BLaER1 treated with 17β-estradiol and CSF1 and Interleukin-3, amounts not matched to agents 10 nM and 100 nM (cell line): ENCODE measurements around the gene KIZ.
"Not testable (repeated sequence)": the region's sequence is repeated elsewhere in the genome, so short reads cannot be mapped to it uniquely, and the experiment has no call there.

ENCODE experiments used
- H3K27ac ChIP-seq, 11 experiments: shearing (Covaris generic); formaldehyde crosslinking; 2 replicates each; pipeline ENCODE4 v1.8.1; 2022
- H3K27me3 ChIP-seq, 11 experiments: shearing (Covaris generic); formaldehyde crosslinking; 2 replicates each; pipeline ENCODE4 v1.8.1; 2022
- H3K36me3 ChIP-seq, 11 experiments: shearing (Covaris generic); formaldehyde crosslinking; 2 replicates each; pipeline ENCODE4 v1.8.1; 2022
- H3K4me1 ChIP-seq, 10 experiments: shearing (Covaris generic); formaldehyde crosslinking; 2 replicates each; pipeline ENCODE4 v1.8.1; 2022
- H3K4me2 ChIP-seq, 11 experiments: shearing (Covaris generic); formaldehyde crosslinking; 2 replicates each; pipeline ENCODE4 v1.8.1; 2022
- H3K4me3 ChIP-seq, 10 experiments: shearing (Covaris generic); formaldehyde crosslinking; 2 replicates each; pipeline ENCODE4 v1.8.1; 2022
- H3K9ac ChIP-seq, 11 experiments: shearing (Covaris generic); formaldehyde crosslinking; 2 replicates each; pipeline ENCODE4 v1.8.1; 2022
- H3K9me3 ChIP-seq, 11 experiments: shearing (Covaris generic); formaldehyde crosslinking; replicated peaks in 1 of 11; 2 replicates each; pipeline ENCODE4 v1.8.1; 2022
- H4K20me1 ChIP-seq, 11 experiments: shearing (Covaris generic); formaldehyde crosslinking; 2 replicates each; pipeline ENCODE4 v1.8.1; 2022
- Cebpa-rat ChIP-seq, 11 experiments: shearing (Covaris generic); IDR thresholded peaks; 2 replicates each; pipeline ENCODE4 v1.8.1; 2022

KIZ gene

GRCh38 chr20:21156266-21156665 lies 30.4 kb downstream of the KIZ start:
- TF ChIP-seq Cebpa-rat (IDR thresholded peaks at IDR 0.05) = no peak

GRCh38 chr20:21157006-21157405 lies 31.1 kb downstream of the KIZ start:
- no peak overlapping the region for H3K27ac ChIP-seq
- peaks cover 0 to 6% (median 0%) of the 10 kb centered on the region in 11 experiments; a peak in 2 of 22 replicates for H3K9me3 ChIP-seq
- H3K9ac ChIP-seq = no peak overlapping the region
- peaks cover 0 to 4% (median 0%) of the 10 kb centered on the region in 10 experiments; a peak in 1 of 20 replicates for H3K4me1 ChIP-seq
- H3K36me3 ChIP-seq = peaks cover 0 to 12% (median 3%) of the 10 kb centered on the region in 11 experiments; a peak in 6 of 22 replicates
- H3K4me2 ChIP-seq = no peak overlapping the region
- H4K20me1 ChIP-seq = no peaks in the 10 kb centered on the region
- no peak for TF ChIP-seq Cebpa-rat (IDR thresholded peaks at IDR 0.05)
- H3K4me3 ChIP-seq = no peak overlapping the region
- H3K27me3 ChIP-seq = no peaks in the 10 kb centered on the region

More at GRCh38 chr20:21156266-21156665, 30.4 kb downstream of the KIZ start:
- Histone ChIP-seq H3K27me3 (no peaks in the 10 kb centered on the region), H3K9ac (no peak overlapping the region), H3K4me1 (peaks cover 0 to 4% (median 0%) of the 10 kb centered on the region in 10 experiments; a peak in 1 of 20 replicates), H3K36me3 (0 out of 22 replicates have a peak, but pooled peaks cover 0 to 5% (median 0%) of the 10 kb centered on the region in 11 experiments), H3K9me3 (peaks cover 0 to 6% (median 0%) of the 10 kb centered on the region in 11 experiments; a peak in 2 of 22 replicates), H3K4me3 (no peak overlapping the region), H4K20me1 (no peaks in the 10 kb centered on the region), H3K4me2 (no peak overlapping the region), H3K27ac (no peak overlapping the region)

GRCh38 chr20:21159658-21160380 lies 33.9 kb downstream of the KIZ start:
- Histone ChIP-seq H3K4me3 (no peak overlapping the region), H3K4me1 (peaks cover 0 to 4% (median 0%) of the 10 kb centered on the region in 10 experiments; a peak in 1 of 20 replicates), H3K27ac (no peak overlapping the region), H3K4me2 (no peak overlapping the region), H4K20me1 (no peaks in the 10 kb centered on the region), H3K36me3 (peaks cover 0 to 16% (median 6%) of the 10 kb centered on the region in 11 experiments; a peak in 7 of 22 replicates), H3K9me3 (peaks cover 0 to 5% (median 0%) of the 10 kb centered on the region in 11 experiments; a peak in 2 of 22 replicates), H3K27me3 (no peaks in the 10 kb centered on the region), H3K9ac (no peak overlapping the region)
- TF ChIP-seq Cebpa-rat (IDR thresholded peaks at IDR 0.05) = no peak

- H3K4me1 ChIP-seq = peaks cover 6 to 11% (median 7%) of the 10 kb centered on the region in 10 experiments
- no peaks in the 10 kb centered on the region for H3K27me3 ChIP-seq
- no peak overlapping the region for H3K27ac ChIP-seq
- H3K36me3 ChIP-seq = peaks cover 0 to 23% (median 9%) of the 10 kb centered on the region in 11 experiments; a peak in 12 of 22 replicates
- H3K9ac ChIP-seq = no peak overlapping the region
- no peak for TF ChIP-seq Cebpa-rat (IDR thresholded peaks at IDR 0.05)
- H3K9me3 ChIP-seq = peaks cover 7 to 16% (median 9%) of the 10 kb centered on the region in 11 experiments
- no peak overlapping the region for H3K4me2 ChIP-seq
- no peak overlapping the region for H3K4me3 ChIP-seq
- H4K20me1 ChIP-seq = no peaks in the 10 kb centered on the region
These were observed 36.0 kb downstream of the KIZ start for GRCh38 chr20:21161926-21162325.

- H4K20me1 ChIP-seq = no peaks in the 10 kb centered on the region
- H3K4me3 ChIP-seq = no peak overlapping the region
- H3K4me1 ChIP-seq = peaks cover 7 to 15% (median 11%) of the 10 kb centered on the region in 10 experiments
- H3K4me2 ChIP-seq = no peak overlapping the region
- H3K36me3 ChIP-seq = peaks cover 6 to 30% (median 13%) of the 10 kb centered on the region in 11 experiments; a peak in 15 of 22 replicates
- H3K9me3 ChIP-seq = peaks cover 15 to 23% (median 16%) of the 10 kb centered on the region in 11 experiments
- H3K9ac ChIP-seq = no peak overlapping the region
- no peaks in the 10 kb centered on the region for H3K27me3 ChIP-seq
- no peak overlapping the region for H3K27ac ChIP-seq
- TF ChIP-seq Cebpa-rat (IDR thresholded peaks at IDR 0.05) = no peak
These were observed 36.7 kb downstream of the KIZ start for GRCh38 chr20:21162631-21163030.

GRCh38 chr20:21166801-21167200 lies 40.9 kb downstream of the KIZ start:
- peaks cover 7 to 15% (median 13%) of the 10 kb centered on the region in 10 experiments for H3K4me1 ChIP-seq
- peak overlapping the region in 7 of 10 experiments; percentile 1 to 25 (median 14); a peak in 4 of 20 replicates for H3K4me3 ChIP-seq
- peaks cover 6 to 29% (median 12%) of the 10 kb centered on the region in 11 experiments; a peak in 15 of 22 replicates for H3K36me3 ChIP-seq
- peaks cover 17 to 34% (median 28%) of the 10 kb centered on the region in 11 experiments for H3K9me3 ChIP-seq
- TF ChIP-seq Cebpa-rat (IDR thresholded peaks at IDR 0.05) = no peak
- H3K27me3 ChIP-seq = no peaks in the 10 kb centered on the region
- peak overlapping the region in 1 of 11 experiments; percentile 28; a peak in 2 of 22 replicates for H3K9ac ChIP-seq
- H4K20me1 ChIP-seq = no peaks in the 10 kb centered on the region
- peak overlapping the region in 7 of 11 experiments; percentile 39 to 71 (median 55); a peak in 14 of 22 replicates for H3K27ac ChIP-seq
- H3K4me2 ChIP-seq = peak overlapping the region; percentile 21 to 68 (median 55)

- Histone ChIP-seq H4K20me1 (no peaks in the 10 kb centered on the region), H3K36me3 (peaks cover 1 to 24% (median 9%) of the 10 kb centered on the region in 11 experiments; a peak in 15 of 22 replicates), H3K4me1 (peaks cover 7 to 20% (median 18%) of the 10 kb centered on the region in 10 experiments), H3K27me3 (no peaks in the 10 kb centered on the region), H3K27ac (peak overlapping the region in 6 of 11 experiments; percentile 6 to 71 (median 58); a peak in 7 of 22 replicates), H3K4me2 (peak overlapping the region; percentile 21 to 68 (median 55); a peak in 17 of 22 replicates), H3K4me3 (peak overlapping the region in 4 of 10 experiments; percentile 1 to 14 (median 7); a peak in 2 of 20 replicates), H3K9me3 (peaks cover 17 to 34% (median 28%) of the 10 kb centered on the region in 11 experiments), H3K9ac (no peak overlapping the region)
- TF ChIP-seq Cebpa-rat (IDR thresholded peaks at IDR 0.05) = no peak
These were observed 41.4 kb downstream of the KIZ start for GRCh38 chr20:21167261-21167660.

GRCh38 chr20:21168061-21168460 lies 42.2 kb downstream of the KIZ start:
- not testable (repeated sequence) for H3K27ac ChIP-seq, H3K27me3 ChIP-seq, H3K4me3 ChIP-seq, H4K20me1 ChIP-seq, H3K4me2 ChIP-seq, H3K9ac ChIP-seq
- Histone ChIP-seq H3K9me3 (peaks cover 17 to 34% (median 28%) of the 10 kb centered on the region in 11 experiments), H3K36me3 (peaks cover 0 to 16% (median 9%) of the 10 kb centered on the region in 11 experiments; a peak in 13 of 22 replicates), H3K4me1 (peaks cover 7 to 22% (median 20%) of the 10 kb centered on the region in 10 experiments)

- Histone ChIP-seq H4K20me1 (no peaks in the 10 kb centered on the region), H3K27ac (no peak overlapping the region), H3K4me1 (peaks cover 0 to 13% (median 8%) of the 10 kb centered on the region in 10 experiments; a peak in 8 of 20 replicates), H3K9ac (no peak overlapping the region), H3K4me2 (peak overlapping the region in 5 of 11 experiments; percentile 11 to 49 (median 30); a peak in 5 of 22 replicates), H3K9me3 (peaks cover 8 to 27% (median 19%) of the 10 kb centered on the region in 11 experiments), H3K27me3 (no peaks in the 10 kb centered on the region), H3K36me3 (peaks cover 0 to 6% (median under 1%) of the 10 kb centered on the region in 11 experiments; a peak in 6 of 22 replicates), H3K4me3 (no peak overlapping the region)
- TF ChIP-seq Cebpa-rat (IDR thresholded peaks at IDR 0.05) = no peak
These were observed 46.7 kb downstream of the KIZ start for GRCh38 chr20:21172626-21173025.
